ENCODE results near the gene STK38L.

The STK38L gene

GRCh38 chr12:27309293-27309994 lies 65.4 kb downstream of the STK38L start:
- no peaks in the 10 kb centered on the region for H3K36me3 ChIP-seq (ENCODE audit: control insufficient read depth, insufficient read depth, low read length)
- no peak overlapping the region for H3K18ac ChIP-seq (ENCODE audit: low read length)
- H3K27ac ChIP-seq (ENCODE audit: low read depth, low read length), result no peak overlapping the region
- no peak overlapping the region for H3K4me3 ChIP-seq (ENCODE audit: low read length)
- no peaks in the 10 kb centered on the region for H3K27me3 ChIP-seq (ENCODE audit: insufficient read depth, low read length, poor library complexity)
- no peak overlapping the region for H3K4me2 ChIP-seq (ENCODE audit: low read length)
- no peak overlapping the region for H3K23ac ChIP-seq (ENCODE audit: low read length)
- no peaks in the 10 kb centered on the region for H3K79me1 ChIP-seq (ENCODE audit: low read length)
- H2BK5ac ChIP-seq (ENCODE audit: low read length), result no peak overlapping the region
- H2AK5ac ChIP-seq (ENCODE audit: low read length), result no peak overlapping the region
- no CpG with 5 or more reads among the region's 2 CpGs for WGBS (ENCODE audit: extremely low coverage, insufficient coverage, low lambda C conversion rate)
- H2BK15ac ChIP-seq (replicated peaks; ENCODE audit: low read depth), result no peak overlapping the region
- H2BK120ac ChIP-seq (ENCODE audit: low read depth, low read length), result no peak overlapping the region
- H3K4ac ChIP-seq (ENCODE audit: low read depth, low read length), result no peak overlapping the region
- H3K9ac ChIP-seq (ENCODE audit: low read length), result no peak overlapping the region
- no peak overlapping the region for H4K5ac ChIP-seq (ENCODE audit: low read length)
- no peak overlapping the region for H3K56ac ChIP-seq (ENCODE audit: low read length)
- no peaks in the 10 kb centered on the region for H3K79me2 ChIP-seq (ENCODE audit: control insufficient read depth, insufficient read depth, low read length)
- no peak for DNase-seq
- H4K8ac ChIP-seq (ENCODE audit: low read depth, low read length), result no peak overlapping the region
- H3K4me1 ChIP-seq (ENCODE audit: control insufficient read depth, low read depth, low read length), result no peaks in the 10 kb centered on the region

GRCh38 chr12:27309995-27310315 lies 65.9 kb downstream of the STK38L start:
- Histone ChIP-seq H3K27me3 (ENCODE audit: insufficient read depth, low read length, poor library complexity) (no peaks in the 10 kb centered on the region), H3K4me2 (ENCODE audit: low read length) (no peak overlapping the region), H2BK5ac (ENCODE audit: low read length) (no peak overlapping the region), H3K23ac (ENCODE audit: low read length) (no peak overlapping the region), H3K56ac (ENCODE audit: low read length) (no peak overlapping the region), H3K9ac (ENCODE audit: low read length) (no peak overlapping the region), H4K5ac (ENCODE audit: low read length) (no peak overlapping the region), H3K36me3 (ENCODE audit: control insufficient read depth, insufficient read depth, low read length) (no peaks in the 10 kb centered on the region), H3K79me2 (ENCODE audit: control insufficient read depth, insufficient read depth, low read length) (no peaks in the 10 kb centered on the region), H3K4me3 (ENCODE audit: low read length) (no peak overlapping the region), H2BK120ac (ENCODE audit: low read depth, low read length) (no peak overlapping the region), H3K27ac (ENCODE audit: low read depth, low read length) (no peak overlapping the region), H3K79me1 (ENCODE audit: low read length) (no peaks in the 10 kb centered on the region), H4K8ac (ENCODE audit: low read depth, low read length) (no peak overlapping the region), H3K4ac (ENCODE audit: low read depth, low read length) (no peak overlapping the region), H3K4me1 (ENCODE audit: control insufficient read depth, low read depth, low read length) (no peaks in the 10 kb centered on the region), H2BK15ac (replicated peaks; ENCODE audit: low read depth) (no peak overlapping the region), H3K18ac (ENCODE audit: low read length) (no peak overlapping the region), H2AK5ac (ENCODE audit: low read length) (no peak overlapping the region)
- DNase-seq, result no peak
- WGBS (ENCODE audit: extremely low coverage, insufficient coverage, low lambda C conversion rate), result no CpG with 5 or more reads among the region's 1 CpG

GRCh38 chr12:27316947-27317346 lies 72.9 kb downstream of the STK38L start:
- no peaks in the 10 kb centered on the region for H3K27me3 ChIP-seq (ENCODE audit: insufficient read depth, low read length, poor library complexity)
- no peak overlapping the region for H3K4me3 ChIP-seq (ENCODE audit: low read length)
- H3K79me2 ChIP-seq (ENCODE audit: control insufficient read depth, insufficient read depth, low read length), result no peaks in the 10 kb centered on the region
- H3K9ac ChIP-seq (ENCODE audit: low read length), result no peak overlapping the region
- H2BK15ac ChIP-seq (replicated peaks; ENCODE audit: low read depth), result no peak overlapping the region
- no peak overlapping the region for H3K23ac ChIP-seq (ENCODE audit: low read length)
- no peak overlapping the region for H3K4me2 ChIP-seq (ENCODE audit: low read length)
- H4K5ac ChIP-seq (ENCODE audit: low read length), result no peak overlapping the region
- H3K18ac ChIP-seq (ENCODE audit: low read length), result no peak overlapping the region
- H3K36me3 ChIP-seq (ENCODE audit: control insufficient read depth, insufficient read depth, low read length), result no peaks in the 10 kb centered on the region
- H3K4me1 ChIP-seq (ENCODE audit: control insufficient read depth, low read depth, low read length), result no peaks in the 10 kb centered on the region
- H3K56ac ChIP-seq (ENCODE audit: low read length), result no peak overlapping the region
- no peaks in the 10 kb centered on the region for H3K79me1 ChIP-seq (ENCODE audit: low read length)
- no peak overlapping the region for H3K27ac ChIP-seq (ENCODE audit: low read depth, low read length)
- no peak for DNase-seq
- H4K8ac ChIP-seq (ENCODE audit: low read depth, low read length), result no peak overlapping the region
- no CpG with 5 or more reads among the region's 1 CpG for WGBS (ENCODE audit: extremely low coverage, insufficient coverage, low lambda C conversion rate)
- H2AK5ac ChIP-seq (ENCODE audit: low read length), result no peak overlapping the region
- H3K4ac ChIP-seq (ENCODE audit: low read depth, low read length), result no peak overlapping the region
- H2BK120ac ChIP-seq (ENCODE audit: low read depth, low read length), result no peak overlapping the region
- H2BK5ac ChIP-seq (ENCODE audit: low read length), result no peak overlapping the region

DNA sequence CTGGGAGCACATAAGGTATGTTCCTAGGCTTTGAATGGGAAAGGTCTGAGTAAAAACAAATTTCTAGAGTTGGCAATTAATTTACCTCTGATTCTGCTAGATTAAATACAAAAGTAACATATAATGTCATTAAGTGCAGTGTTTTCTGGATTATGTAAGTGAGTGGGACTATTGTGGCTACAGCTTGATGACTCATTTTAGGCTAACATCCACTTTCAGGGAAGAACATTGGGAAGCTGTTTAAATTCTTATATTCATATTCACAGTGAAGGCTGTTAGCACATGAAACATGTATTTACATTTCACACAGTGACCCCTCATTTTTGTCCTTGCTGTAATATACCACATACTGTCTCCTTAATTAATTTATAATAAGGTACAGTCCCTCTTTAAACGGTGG lies 75.3 kb downstream of the STK38L start:
- H2AK5ac ChIP-seq (ENCODE audit: low read length), result no peak overlapping the region
- H3K27ac ChIP-seq (ENCODE audit: low read depth, low read length), result no peak overlapping the region
- no peak for DNase-seq
- no peak overlapping the region for H4K5ac ChIP-seq (ENCODE audit: low read length)
- no peak overlapping the region for H3K9ac ChIP-seq (ENCODE audit: low read length)
- H2BK5ac ChIP-seq (ENCODE audit: low read length), result no peak overlapping the region
- no peak overlapping the region for H3K18ac ChIP-seq (ENCODE audit: low read length)
- no peak overlapping the region for H3K23ac ChIP-seq (ENCODE audit: low read length)
- no peaks in the 10 kb centered on the region for H3K4me1 ChIP-seq (ENCODE audit: control insufficient read depth, low read depth, low read length)
- no peaks in the 10 kb centered on the region for H3K36me3 ChIP-seq (ENCODE audit: control insufficient read depth, insufficient read depth, low read length)
- H3K79me2 ChIP-seq (ENCODE audit: control insufficient read depth, insufficient read depth, low read length), result no peaks in the 10 kb centered on the region
- no peak overlapping the region for H2BK120ac ChIP-seq (ENCODE audit: low read depth, low read length)
- H3K4me2 ChIP-seq (ENCODE audit: low read length), result no peak overlapping the region
- no peak overlapping the region for H3K4me3 ChIP-seq (ENCODE audit: low read length)
- H3K56ac ChIP-seq (ENCODE audit: low read length), result no peak overlapping the region
- no peak overlapping the region for H2BK15ac ChIP-seq (replicated peaks; ENCODE audit: low read depth)
- no CpG with 5 or more reads among the region's 1 CpG for WGBS (ENCODE audit: extremely low coverage, insufficient coverage, low lambda C conversion rate)
- H4K8ac ChIP-seq (ENCODE audit: low read depth, low read length), result no peak overlapping the region
- no peaks in the 10 kb centered on the region for H3K79me1 ChIP-seq (ENCODE audit: low read length)
- H3K4ac ChIP-seq (ENCODE audit: low read depth, low read length), result no peak overlapping the region
- no peaks in the 10 kb centered on the region for H3K27me3 ChIP-seq (ENCODE audit: insufficient read depth, low read length, poor library complexity)

- no peak overlapping the region for H3K4me2 ChIP-seq (ENCODE audit: low read length)
- H3K9ac ChIP-seq (ENCODE audit: low read length), result no peak overlapping the region
- no peak overlapping the region for H3K18ac ChIP-seq (ENCODE audit: low read length)
- H3K4me3 ChIP-seq (ENCODE audit: low read length), result no peak overlapping the region
- H2BK15ac ChIP-seq (replicated peaks; ENCODE audit: low read depth), result no peak overlapping the region
- H3K4me1 ChIP-seq (ENCODE audit: control insufficient read depth, low read depth, low read length), result no peaks in the 10 kb centered on the region
- H3K36me3 ChIP-seq (ENCODE audit: control insufficient read depth, insufficient read depth, low read length), result no peaks in the 10 kb centered on the region
- WGBS (ENCODE audit: extremely low coverage, insufficient coverage, low lambda C conversion rate), result no CpG with 5 or more reads among the region's 2 CpGs
- H2BK120ac ChIP-seq (ENCODE audit: low read depth, low read length), result no peak overlapping the region
- H4K5ac ChIP-seq (ENCODE audit: low read length), result no peak overlapping the region
- no peak overlapping the region for H4K8ac ChIP-seq (ENCODE audit: low read depth, low read length)
- no peaks in the 10 kb centered on the region for H3K27me3 ChIP-seq (ENCODE audit: insufficient read depth, low read length, poor library complexity)
- no peak overlapping the region for H2BK5ac ChIP-seq (ENCODE audit: low read length)
- no peak overlapping the region for H3K56ac ChIP-seq (ENCODE audit: low read length)
- no peak overlapping the region for H3K23ac ChIP-seq (ENCODE audit: low read length)
- H2AK5ac ChIP-seq (ENCODE audit: low read length), result no peak overlapping the region
- H3K79me1 ChIP-seq (ENCODE audit: low read length), result no peaks in the 10 kb centered on the region
- DNase-seq, result no peak
- H3K27ac ChIP-seq (ENCODE audit: low read depth, low read length), result no peak overlapping the region
- no peak overlapping the region for H3K4ac ChIP-seq (ENCODE audit: low read depth, low read length)
- H3K79me2 ChIP-seq (ENCODE audit: control insufficient read depth, insufficient read depth, low read length), result no peaks in the 10 kb centered on the region
These were observed 75.8 kb downstream of the STK38L start for GRCh38 chr12:27319848-27320247.

- Histone ChIP-seq H3K27ac (ENCODE audit: low read depth, low read length) (no peak overlapping the region), H3K23ac (ENCODE audit: low read length) (no peak overlapping the region), H3K79me2 (ENCODE audit: control insufficient read depth, insufficient read depth, low read length) (no peaks in the 10 kb centered on the region), H3K27me3 (ENCODE audit: insufficient read depth, low read length, poor library complexity) (no peaks in the 10 kb centered on the region), H4K8ac (ENCODE audit: low read depth, low read length) (no peak overlapping the region), H3K18ac (ENCODE audit: low read length) (no peak overlapping the region), H2AK5ac (ENCODE audit: low read length) (no peak overlapping the region), H3K4me1 (ENCODE audit: control insufficient read depth, low read depth, low read length) (no peaks in the 10 kb centered on the region), H2BK120ac (ENCODE audit: low read depth, low read length) (no peak overlapping the region), H3K56ac (ENCODE audit: low read length) (no peak overlapping the region), H3K4me2 (ENCODE audit: low read length) (no peak overlapping the region), H3K9ac (ENCODE audit: low read length) (no peak overlapping the region), H3K36me3 (ENCODE audit: control insufficient read depth, insufficient read depth, low read length) (no peaks in the 10 kb centered on the region), H3K4me3 (ENCODE audit: low read length) (no peak overlapping the region), H2BK15ac (replicated peaks; ENCODE audit: low read depth) (no peak overlapping the region), H3K79me1 (ENCODE audit: low read length) (no peaks in the 10 kb centered on the region), H3K4ac (ENCODE audit: low read depth, low read length) (no peak overlapping the region), H2BK5ac (ENCODE audit: low read length) (no peak overlapping the region), H4K5ac (ENCODE audit: low read length) (no peak overlapping the region)
- DNase-seq, result no peak
These were observed 80.4 kb downstream of the STK38L start for GRCh38 chr12:27324530-27324929.
